Heart right ventricle (tissue), 16 donors: ENCODE data around the gene PRKN. TPM values are rescaled to one million over a fixed set of nuclear protein-coding genes. Genes with fewer than 3 reads are reported as not detected.

Experiments used
- ATAC-seq, 8 donors: fragments of 200-7000 bp; cut with Tn5 transposase; one replicate each; pipeline ENCODE4 v1.9.1; 2020; ENCODE audit warnings: mild to moderate bottlenecking in 8 of 8, moderate library complexity in 8 of 8, moderate number of reproducible peaks in 1 of 8
- DNase-seq, 2 donors: peaks; one replicate each; pipeline ENCODE4 v3.0.0-alpha.2; 2020
- H3K27ac ChIP-seq, 10 donors: fragments of 200-600 bp; sonication (generic) in 2 of 10; one replicate each; pipeline versions ENCODE4 v1.5.0 to v1.8.0; 2020 to 2022; ENCODE audit warnings: mild to moderate bottlenecking in 3 of 10
- H3K27me3 ChIP-seq, 7 donors: fragments of 200-600 bp; one replicate each; pipeline ENCODE4 v1.8.0; 2021 to 2022; ENCODE audit warnings: mild to moderate bottlenecking in 2 of 7
- H3K36me3 ChIP-seq, 9 donors: fragments of 200-600 bp; sonication (generic) in 1 of 9; one replicate each; pipeline versions ENCODE4 v1.5.0 to v1.8.0; 2020 to 2022; ENCODE audit warnings: mild to moderate bottlenecking in 2 of 9
- H3K4me1 ChIP-seq, 9 donors: fragments of 200-600 bp; sonication (generic) in 1 of 9; one replicate each; pipeline versions ENCODE4 v1.5.0 to v1.8.0; 2020 to 2022; ENCODE audit warnings: mild to moderate bottlenecking in 4 of 9
- H3K4me3 ChIP-seq, 10 donors: fragments of 200-600 bp; sonication (generic) in 2 of 10; one replicate each; pipeline versions ENCODE4 v1.5.0 to v1.8.0; 2020 to 2022; ENCODE audit warnings: mild to moderate bottlenecking in 7 of 10, moderate library complexity in 2 of 10
- H3K9me3 ChIP-seq, 11 donors: fragments of 200-600 bp in 10 of 11; sonication (generic) in 2 of 11; one replicate each; pipeline versions ENCODE4 v1.5.0 to v1.8.0; 2013 to 2022; ENCODE audit warnings: mild to moderate bottlenecking in 2 of 11, control low read depth in 1 of 11, moderate library complexity in 1 of 11
- CTCF ChIP-seq, 9 donors: fragments of 200-600 bp; sonication (generic) in 2 of 9; IDR thresholded peaks; one replicate each; pipeline versions ENCODE4 v1.5.0 to v1.8.0; 2021 to 2022; ENCODE audit warnings: antibody characterized with exemption in 9 of 9, mild to moderate bottlenecking in 5 of 9, moderate library complexity in 1 of 9
- WGBS, 2 donors: extraction: QIAGEN DNeasy Blood & Tissue Kit; methylation state at CpG; one replicate each; pipeline ENCODE4 v1.1.7; 2013; ENCODE audit warnings: inconsistent platforms in 1 of 2; 5-methylcytosine and 5-hydroxymethylcytosine counted together
- intact Hi-C, 10 donors: fragments of 100-400 bp; cut with DNase I; formaldehyde crosslinking; loops; one replicate each; pipeline versions ENCODE4 v1.11.1 to v1.14.2; 2022
- polyA plus RNA-seq, 2 donors: library from polyadenylated mRNA; stranded (reverse); fragments of 200-250 nt; gene quantifications; one replicate each; pipeline ENCODE4 v1.2.3, GENCODE V29; 2013
- total RNA-seq, 10 donors: library from RNA; stranded (reverse); fragmentation: NEBNext Ultra II Directional in 3 of 10; extraction: Animal tissue kit (Norgen Biotek cat#: 25700) in 3 of 10; gene quantifications; one replicate each; pipeline versions ENCODE4 v1.2.1 to v1.2.4, GENCODE V29; 2021 to 2023
- donor health status: Arrhythmogenic right ventricular cardiomyopathy.
- donor health status: ischemic (EF 13 %, LVEDD 7.1; RV severe dilation, severe dysfunction).
- donor health status: healthy with polysubstance abuse.
- donor health status: DM: no; HTN: yes; CAD: no.
- donor health status: DM: no; HTN: no; CAD: no.
- donor health status: ischemic (EF 25% LVEDD 6.9; RV normal size, moderate dysfunction).
- donor health status: ischemic (EF 25% LVEDD 5.7; RV mildly dilated, moderate dysfunction).
- donor health status: healthy.
- donor health status: DM: yes; HTN: yes; CAD: no.
- donor health status: Ischemic cardiomyopathy.
- donor health status: ischemic (EF 35%, LVEDD 5.7; RV mildly dilated, moderate dysfunction).
- donor health status: nonischemic (EF 11% LVEDD 7.7; RV severe dilation, severe dysfunction).
- donor health status: DM: yes; HTN: yes; CAD: no.
- donor health status: PGD.
- donor health status: ischemic (EF 29% LVEDD 5.4; RV normal size, mild dysfunction).
- donor health status: nonischemic (EF 23%, LVEDD 6.1; RV moderate dilation, normal function).

The PRKN gene
- total and polyA plus RNA-seq, 12 donors, result 2.3 to 27.7 (median 26.3) TPM

- 72 to 73% methylated on average over 5 of the region's 5 CpGs for WGBS, 2 donors
- no peak overlapping the region for H3K27ac ChIP-seq
- H3K36me3 ChIP-seq, result no peaks in the 10 kb centered on the region
- no peak overlapping the region for H3K4me3 ChIP-seq
- peaks cover 0 to 4% (median 0%) of the 10 kb centered on the region in 9 donors for H3K4me1 ChIP-seq
- DNase-seq (no peak), ATAC-seq (no peak)
- peaks cover 0 to 24% (median 4%) of the 10 kb centered on the region in 11 donors for H3K9me3 ChIP-seq
- no peaks in the 10 kb centered on the region for H3K27me3 ChIP-seq
- intact Hi-C loops, result loop anchor here in 1 of 10 donors (10.0 kb wide), 1 partner anchor 524 kb away; no protein-coding TSS in a partner anchor
- TF ChIP-seq CTCF (IDR thresholded peaks at IDR 0.05), result no peak
Observed at GRCh38 chr6:161400671-161401070, 1326.9 kb downstream of the PRKN start.

GRCh38 chr6:161396539-161396938, 1331.0 kb downstream of the PRKN start:
- no peak for TF ChIP-seq CTCF (IDR thresholded peaks at IDR 0.05)
- Histone ChIP-seq H3K4me1 (peaks cover 0 to 7% (median 3%) of the 10 kb centered on the region in 9 donors), H3K4me3 (no peak overlapping the region), H3K9me3 (peaks cover 0 to 13% (median 0%) of the 10 kb centered on the region in 11 donors), H3K27ac (no peak overlapping the region), H3K27me3 (no peaks in the 10 kb centered on the region), H3K36me3 (no peaks in the 10 kb centered on the region)
- DNase-seq (no peak), ATAC-seq (no peak)
- 96% methylated on average over 6 of the region's 6 CpGs for WGBS, 2 donors
- intact Hi-C loops, result no loop called here

- ATAC-seq (peak in 4 of 8 donors; percentile 39 to 51 (median 42)), DNase-seq (no peak)
- Histone ChIP-seq H3K4me1 (peaks cover 0 to 7% (median 3%) of the 10 kb centered on the region in 9 donors), H3K36me3 (no peaks in the 10 kb centered on the region), H3K4me3 (no peak overlapping the region), H3K9me3 (peaks cover 0 to 13% (median 0%) of the 10 kb centered on the region in 11 donors), H3K27ac (no peak overlapping the region), H3K27me3 (no peaks in the 10 kb centered on the region)
- WGBS, 2 donors, result 57 to 74% methylated on average over 9 of the region's 9 CpGs
- no peak for TF ChIP-seq CTCF (IDR thresholded peaks at IDR 0.05)
- intact Hi-C loops, result no loop called here
Observed at GRCh38 chr6:161395716-161396231, 1331.8 kb downstream of the PRKN start.

- Histone ChIP-seq H3K9me3 (peaks cover 0 to 11% (median 0%) of the 10 kb centered on the region in 11 donors), H3K36me3 (no peaks in the 10 kb centered on the region), H3K4me1 (peaks cover 0 to 7% (median 3%) of the 10 kb centered on the region in 9 donors), H3K27ac (peak overlapping the region in 1 of 10 donors; percentile 15), H3K27me3 (no peaks in the 10 kb centered on the region), H3K4me3 (no peak overlapping the region)
- intact Hi-C loops, result loop anchor here in 1 of 10 donors (5.0 kb wide), 1 partner anchor 298 kb away; no protein-coding TSS in a partner anchor
- ATAC-seq (no peak), DNase-seq (no peak)
- 83 to 88% methylated on average over 5 of the region's 5 CpGs for WGBS, 2 donors
- TF ChIP-seq CTCF (IDR thresholded peaks at IDR 0.05), result no peak
Observed at GRCh38 chr6:161394437-161394836, 1333.1 kb downstream of the PRKN start.
